Lower leg skin (tissue), 4 donors: ENCODE results near the gene PRPF6. TPM values are rescaled to one million over a fixed set of nuclear protein-coding genes. Genes with fewer than 3 reads are reported as not detected.
A peak's percentile ranks its signal among the peaks of the same experiment; 100 is the strongest.

Experiments used
- DNase-seq, 2 donors: peaks; one replicate each; pipeline ENCODE4 v3.0.0-alpha.2; 2019; ENCODE audit warnings: low spot score in 2 of 2
- H3K4me3 ChIP-seq: fragments of 200-600 bp; sonication (generic); 2 replicates; pipeline ENCODE4 v1.5.1; 2017; ENCODE audit warnings: mild to moderate bottlenecking, low read depth; ENCODE audit not compliant: poor library complexity, severe bottlenecking
- POLR2A ChIP-seq, 2 donors: fragments of 450-650 bp; IDR thresholded peaks; one replicate each; pipeline ENCODE4 v1.6.1; 2016 to 2017; ENCODE audit warnings: antibody characterized with exemption in 2 of 2, mild to moderate bottlenecking in 1 of 2, moderate library complexity in 1 of 2
- WGBS, 2 donors: methylation state at CpG; one replicate each; pipeline ENCODE4 v1.1.5; 2018; 5-methylcytosine and 5-hydroxymethylcytosine counted together
- intact Hi-C: fragments of 100-400 bp; cut with DNase I; formaldehyde crosslinking; loops from one replicate; pipeline ENCODE4 v1.15.0; 2023; ENCODE audit warnings: low total_unique reads
- total RNA-seq, 4 donors: library from RNA; depleted of rRNA; stranded (reverse); fragments of >200 nt; gene quantifications; one replicate each; pipeline ENCODE4 v1.1.0, GENCODE V29; 2016
- TF ChIP-seq, protein P1 (sequence below), 3 donors: fragments of 450-650 bp; IDR thresholded peaks; one replicate each; pipeline ENCODE4 v1.5.1; 2016; ENCODE audit warnings: antibody characterized with exemption in 3 of 3, mild to moderate bottlenecking in 3 of 3, moderate library complexity in 2 of 3

The PRPF6 gene
- total RNA-seq, 4 donors from 2014 or later = 66.8 to 88.3 (median 79.1) TPM

DNA sequence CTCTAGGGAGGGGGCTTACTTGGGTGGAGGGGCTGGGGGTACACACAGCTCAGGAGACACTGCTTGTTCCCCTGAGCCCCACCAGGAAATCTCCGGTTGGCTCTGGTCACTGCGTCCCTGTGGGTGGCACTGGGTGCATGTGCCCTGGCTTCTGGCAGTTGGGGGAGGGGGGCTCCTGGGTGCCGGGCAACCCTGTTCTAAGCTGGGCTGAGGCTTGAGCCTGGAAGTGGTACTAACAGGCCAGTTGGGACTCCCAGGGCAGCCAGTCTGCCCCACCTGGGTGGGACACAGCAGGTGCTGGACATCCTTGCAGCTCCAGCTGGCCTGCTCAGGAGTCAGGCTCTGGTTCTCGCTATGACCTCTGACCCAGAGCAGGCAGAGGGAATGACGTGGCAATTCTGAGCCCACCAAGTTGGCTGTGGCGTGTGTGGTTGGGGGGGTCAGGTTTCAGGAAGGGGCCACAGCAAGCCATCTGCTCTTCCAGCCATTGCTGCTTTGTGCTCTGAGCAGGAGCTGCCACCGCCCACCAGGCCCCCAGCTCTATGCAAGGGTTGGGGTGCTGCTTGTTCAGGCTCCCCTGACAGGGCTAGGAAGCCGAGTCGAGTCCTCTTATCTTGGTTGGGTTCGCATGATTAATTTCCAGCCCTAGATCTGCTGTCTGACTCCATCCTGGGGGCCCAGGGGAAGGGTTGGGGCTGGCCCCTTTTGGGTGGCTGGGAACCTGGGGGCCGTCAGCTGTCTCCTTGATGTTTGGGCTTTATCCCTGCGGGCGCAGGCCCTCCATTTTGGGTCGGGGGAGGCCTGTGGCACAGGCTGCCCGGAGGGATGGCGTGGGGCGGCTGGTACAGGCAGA lies 55.6 kb downstream of the PRPF6 start:
- WGBS, 2 donors = 67 to 81% methylated on average over 13 to 17 of the region's 17 CpGs
- DNase-seq = no peak
- no peak for TF ChIP-seq POLR2A (IDR thresholded peaks at IDR 0.05)
- TF ChIP-seq, protein P1, sequence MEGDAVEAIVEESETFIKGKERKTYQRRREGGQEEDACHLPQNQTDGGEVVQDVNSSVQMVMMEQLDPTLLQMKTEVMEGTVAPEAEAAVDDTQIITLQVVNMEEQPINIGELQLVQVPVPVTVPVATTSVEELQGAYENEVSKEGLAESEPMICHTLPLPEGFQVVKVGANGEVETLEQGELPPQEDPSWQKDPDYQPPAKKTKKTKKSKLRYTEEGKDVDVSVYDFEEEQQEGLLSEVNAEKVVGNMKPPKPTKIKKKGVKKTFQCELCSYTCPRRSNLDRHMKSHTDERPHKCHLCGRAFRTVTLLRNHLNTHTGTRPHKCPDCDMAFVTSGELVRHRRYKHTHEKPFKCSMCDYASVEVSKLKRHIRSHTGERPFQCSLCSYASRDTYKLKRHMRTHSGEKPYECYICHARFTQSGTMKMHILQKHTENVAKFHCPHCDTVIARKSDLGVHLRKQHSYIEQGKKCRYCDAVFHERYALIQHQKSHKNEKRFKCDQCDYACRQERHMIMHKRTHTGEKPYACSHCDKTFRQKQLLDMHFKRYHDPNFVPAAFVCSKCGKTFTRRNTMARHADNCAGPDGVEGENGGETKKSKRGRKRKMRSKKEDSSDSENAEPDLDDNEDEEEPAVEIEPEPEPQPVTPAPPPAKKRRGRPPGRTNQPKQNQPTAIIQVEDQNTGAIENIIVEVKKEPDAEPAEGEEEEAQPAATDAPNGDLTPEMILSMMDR (IDR thresholded peaks at IDR 0.05) = no peak
- intact Hi-C loops = no loop called here
- no peak overlapping the region for H3K4me3 ChIP-seq

DNA sequence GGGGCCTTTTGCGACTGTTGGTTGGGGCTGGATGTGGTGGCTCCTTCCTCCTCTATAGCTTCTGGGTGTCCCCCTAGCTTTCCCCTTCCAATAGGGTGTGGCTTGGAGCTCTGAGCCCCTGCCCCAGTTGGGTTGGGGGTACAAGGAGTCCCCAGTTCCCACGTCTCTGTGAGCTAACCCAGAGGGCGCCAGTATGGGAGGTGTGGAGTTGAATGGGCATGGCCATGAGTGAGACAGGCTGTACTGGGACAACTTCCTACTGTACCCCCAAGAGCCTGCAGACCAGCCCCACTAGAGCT lies 56.2 kb downstream of the PRPF6 start:
- DNase-seq = no peak
- no peak overlapping the region for H3K4me3 ChIP-seq
- 63 to 75% methylated on average over 3 of the region's 3 CpGs for WGBS, 2 donors
- intact Hi-C loops = no loop called here
- TF ChIP-seq POLR2A (IDR thresholded peaks at IDR 0.05) = no peak
- TF ChIP-seq, protein P1 (IDR thresholded peaks at IDR 0.05) = no peak

DNA sequence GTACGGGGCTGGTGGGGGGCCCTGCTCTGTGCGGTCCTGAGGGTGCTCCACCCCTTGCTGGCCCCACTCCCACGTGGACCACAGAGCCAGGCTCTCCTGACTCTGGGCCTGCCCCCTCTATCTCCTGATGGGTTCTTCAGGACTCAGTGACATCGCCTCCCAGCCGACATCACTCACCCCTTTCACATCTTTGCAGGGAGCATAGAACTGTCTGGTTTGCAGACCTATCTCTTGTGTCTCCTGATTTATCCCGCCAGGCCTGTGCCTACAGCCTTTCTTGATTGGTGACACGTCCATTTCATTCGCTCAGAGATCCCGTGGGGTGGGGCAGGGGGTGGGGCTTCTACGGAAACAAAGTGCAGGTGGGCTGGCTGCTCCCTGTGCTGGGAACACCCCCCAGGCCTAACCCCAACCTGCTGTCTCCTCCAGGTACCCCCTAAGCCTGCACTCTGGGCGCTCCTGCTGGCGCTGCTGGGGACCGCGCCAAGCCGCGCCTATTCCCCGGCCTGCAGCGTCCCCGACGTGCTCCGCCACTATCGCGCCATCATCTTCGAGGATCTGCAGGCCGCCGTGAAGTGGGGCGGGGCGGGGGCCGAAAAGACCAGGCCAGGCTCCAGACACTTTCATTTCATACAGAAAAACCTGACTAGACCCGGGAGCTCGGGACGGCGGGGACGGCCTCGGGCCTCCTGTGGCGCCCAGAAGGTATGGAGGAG lies 56.7 kb downstream of the PRPF6 start:
- no peak for TF ChIP-seq POLR2A (IDR thresholded peaks at IDR 0.05)
- TF ChIP-seq, protein P1 (IDR thresholded peaks at IDR 0.05) = no peak
- no peak for DNase-seq
- H3K4me3 ChIP-seq = no peak overlapping the region
- intact Hi-C loops = no loop called here
- 12 to 13% methylated on average over 26 to 31 of the region's 36 CpGs for WGBS, 2 donors

DNA sequence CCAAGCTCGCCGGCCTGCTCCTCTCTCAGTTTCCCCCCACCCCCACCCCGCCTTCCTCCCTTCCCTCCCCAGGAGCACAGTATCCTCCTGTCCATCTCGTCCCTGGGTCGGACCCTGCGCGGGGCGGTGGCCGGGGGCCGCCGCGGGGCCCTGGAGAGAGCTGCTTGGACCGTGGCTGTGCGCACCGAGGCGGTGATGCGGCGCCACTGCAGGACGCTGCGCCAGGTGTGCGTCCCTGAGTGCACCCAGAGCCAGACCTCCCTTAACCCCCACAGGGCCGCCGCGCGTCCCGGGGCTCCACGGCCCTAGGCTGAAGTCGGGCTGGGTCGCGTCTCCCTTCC lies 57.3 kb downstream of the PRPF6 start:
- WGBS, 2 donors = 2% methylated on average over 23 of the region's 30 CpGs; no CpG with 5 or more reads in 1 of the 2 donors
- intact Hi-C loops = no loop called here
- H3K4me3 ChIP-seq = no peak overlapping the region
- no peak for TF ChIP-seq POLR2A (IDR thresholded peaks at IDR 0.05)
- TF ChIP-seq, protein P1 (IDR thresholded peaks at IDR 0.05) = no peak
- DNase-seq = no peak

DNA sequence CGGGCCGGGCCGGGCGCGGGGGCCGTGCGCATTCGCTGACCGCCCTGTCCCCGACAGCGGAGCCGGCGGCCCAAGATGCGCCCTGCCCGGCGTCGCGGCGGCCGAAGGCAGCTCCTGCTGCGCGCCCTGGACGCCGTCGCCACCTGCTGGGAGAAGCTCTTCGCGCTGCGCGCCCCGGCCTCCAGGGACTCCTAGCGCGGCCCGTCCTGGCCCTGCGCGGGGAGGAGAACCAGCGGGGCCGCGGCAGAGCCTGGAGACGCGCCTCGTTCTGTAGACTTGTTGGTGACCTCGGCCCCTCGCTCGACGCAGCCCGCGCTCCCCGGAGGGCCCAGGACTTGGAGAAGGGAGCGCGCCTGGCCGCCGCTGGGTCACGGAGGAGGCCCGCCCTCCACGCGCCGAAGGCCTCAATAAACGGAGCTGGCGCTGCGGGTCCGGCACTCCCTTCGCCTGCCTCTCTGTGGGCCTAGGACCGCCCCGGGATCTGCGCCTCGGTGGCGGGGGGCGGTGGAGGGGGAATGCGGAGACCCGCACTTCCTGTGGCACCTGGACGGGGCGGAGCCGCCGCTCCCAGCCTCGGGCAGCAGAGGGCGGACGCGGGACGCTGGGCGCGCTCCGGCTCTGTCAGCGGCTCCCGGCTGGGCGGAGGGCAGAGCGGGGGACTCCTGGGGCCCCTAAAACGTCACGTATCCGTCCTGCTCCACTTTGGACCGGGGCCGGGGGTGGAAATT lies 57.8 kb downstream of the PRPF6 start:
- TF ChIP-seq, protein P1 (IDR thresholded peaks at IDR 0.05) = no peak
- no peak for TF ChIP-seq POLR2A (IDR thresholded peaks at IDR 0.05)
- 0 to 2% methylated on average over 8 to 50 of the region's 91 CpGs for WGBS, 2 donors
- peak overlapping the region; percentile 39 for H3K4me3 ChIP-seq
- intact Hi-C loops = no loop called here
- peak in 1 of 2 donors; percentile 94 for DNase-seq
